ELF-1 (cell line): ENCODE measurements around the gene SLAIN2.

Source experiments
- DNase-seq: peaks from one replicate; pipeline ENCODE4 v3.0.0-alpha.2; 2016; ENCODE audit warnings: low read depth, low spot score

Gene SLAIN2

DNA sequence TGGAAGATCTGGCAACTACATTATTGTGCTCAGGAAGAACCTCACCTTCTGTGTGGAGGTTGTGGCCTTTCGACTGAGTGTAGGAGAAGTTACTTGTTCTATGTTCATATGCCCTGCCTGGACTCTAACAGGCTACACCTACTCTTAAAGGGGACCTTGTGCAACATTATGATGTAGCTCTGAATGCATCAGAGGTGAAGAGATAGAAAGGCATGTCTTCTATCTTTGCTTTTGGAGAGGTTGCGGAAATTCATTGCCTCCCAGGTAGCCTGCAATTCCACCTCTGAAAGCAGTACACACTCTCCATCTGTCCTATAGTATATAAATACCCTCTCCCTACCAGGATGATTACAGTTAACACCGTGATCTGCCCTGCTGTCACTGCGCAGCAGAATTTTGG, 7.1 kb upstream of the SLAIN2 start:
- no peak for DNase-seq

GRCh38 chr4:48334900-48335384, 6.4 kb upstream of the SLAIN2 start:
- no peak for DNase-seq

- no peak for DNase-seq
Observed at GRCh38 chr4:48336146-48336870, 5.0 kb upstream of the SLAIN2 start.

DNA sequence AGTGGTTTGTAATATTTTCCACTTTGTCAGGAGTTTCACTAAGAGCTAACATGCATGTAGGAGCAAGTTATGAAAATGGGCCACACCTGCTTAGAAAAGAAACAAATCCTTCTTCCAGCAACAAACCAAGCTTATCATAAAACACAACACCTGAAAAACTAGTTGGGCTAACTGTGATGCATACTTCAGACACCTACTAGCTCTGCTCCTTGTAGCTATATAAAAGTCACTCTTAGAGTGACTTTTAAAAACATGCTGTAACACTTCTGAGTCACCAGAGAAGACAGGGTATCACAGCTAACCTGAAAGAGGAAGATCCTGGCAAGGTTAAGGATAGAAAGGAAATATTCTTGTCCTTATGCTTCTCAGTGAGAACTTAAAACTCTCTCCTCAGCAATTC, 3.6 kb upstream of the SLAIN2 start:
- no peak for DNase-seq

DNA sequence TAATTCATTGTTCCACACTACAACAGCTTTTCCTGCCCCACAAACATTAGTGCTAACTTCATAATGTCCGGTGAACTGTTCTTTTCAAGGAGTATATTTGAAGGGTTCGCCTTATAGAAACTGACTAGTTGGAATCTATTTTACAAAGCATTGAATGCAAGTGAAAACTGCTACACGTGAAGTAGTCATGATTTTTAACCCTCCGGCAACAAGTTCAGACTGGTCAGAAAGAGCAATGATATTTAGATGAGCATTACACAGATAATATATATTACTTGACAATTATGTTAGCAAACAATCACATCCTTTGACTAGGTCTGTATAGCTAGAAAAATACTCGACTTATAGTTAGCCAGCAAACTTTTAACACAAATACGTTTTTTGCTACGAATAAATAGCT, 1.7 kb upstream of the SLAIN2 start:
- no peak for DNase-seq

- peak; percentile 36 for DNase-seq
Observed at GRCh38 chr4:48340276-48340964, 909 bp upstream of the SLAIN2 start.

DNA sequence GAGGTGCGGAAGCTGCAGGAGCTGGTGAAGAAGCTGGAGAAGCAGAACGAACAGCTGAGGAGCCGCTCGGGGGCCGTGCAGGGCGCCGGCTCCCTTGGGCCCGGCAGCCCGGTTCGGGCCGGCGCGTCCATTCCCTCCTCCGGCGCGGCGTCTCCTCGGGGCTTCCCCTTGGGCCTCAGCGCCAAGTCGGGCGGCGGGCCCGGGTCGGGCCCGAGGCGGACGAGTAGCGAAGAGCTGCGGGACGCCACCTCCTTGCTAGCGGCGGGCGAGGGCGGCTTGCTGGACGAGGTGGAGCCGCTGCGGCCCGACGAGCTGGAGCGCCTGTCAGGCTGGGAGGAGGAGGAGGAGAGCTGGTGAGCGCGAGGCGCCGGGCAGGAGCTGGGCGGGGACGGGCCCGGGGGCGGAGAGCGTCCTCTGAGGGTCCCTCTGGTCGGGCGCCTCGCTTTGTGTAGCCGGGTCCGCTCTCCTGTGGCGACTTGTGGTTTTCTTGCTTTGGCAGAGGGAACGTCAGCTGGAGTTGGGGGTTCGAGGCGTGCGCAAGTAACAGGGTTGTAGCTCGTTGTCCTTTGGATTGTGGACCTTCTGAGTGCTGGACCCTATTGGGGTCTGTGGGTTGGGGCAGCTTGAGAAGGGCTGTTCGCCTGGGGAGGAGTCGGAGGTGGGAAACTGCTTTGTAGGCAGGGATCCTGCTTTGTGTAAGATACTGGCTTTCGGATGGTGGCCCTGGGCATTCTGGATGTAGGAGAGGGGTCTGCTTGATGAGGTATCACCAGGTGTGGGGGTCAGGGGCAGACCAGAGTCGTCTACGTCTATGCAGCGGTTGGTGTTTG, 662 bp downstream of the SLAIN2 start:
- DNase-seq: peak; percentile 81

GRCh38 chr4:48342606-48342880, 1.2 kb downstream of the SLAIN2 start:
- DNase-seq: no peak

GRCh38 chr4:48343035-48343434, 1.7 kb downstream of the SLAIN2 start:
- no peak for DNase-seq

DNA sequence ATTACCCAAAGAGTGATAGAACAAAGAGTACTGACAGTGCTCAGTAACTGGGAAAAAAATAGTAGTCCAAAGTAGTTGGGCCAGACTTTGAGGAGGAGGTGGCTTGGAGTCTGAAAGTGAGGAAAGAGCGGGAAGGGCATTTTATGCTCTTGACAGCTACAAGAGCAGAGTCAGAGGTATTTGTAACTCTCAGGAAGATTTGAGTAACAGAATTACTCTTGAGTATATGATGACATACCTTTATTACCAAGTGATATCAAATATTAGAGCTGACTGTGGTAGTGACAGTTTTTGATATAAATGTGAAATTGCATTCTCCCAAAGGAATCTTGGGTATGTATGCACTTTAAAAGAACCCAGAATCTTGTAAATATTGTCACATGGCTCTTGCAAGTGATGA, 2.2 kb downstream of the SLAIN2 start:
- no peak for DNase-seq

DNA sequence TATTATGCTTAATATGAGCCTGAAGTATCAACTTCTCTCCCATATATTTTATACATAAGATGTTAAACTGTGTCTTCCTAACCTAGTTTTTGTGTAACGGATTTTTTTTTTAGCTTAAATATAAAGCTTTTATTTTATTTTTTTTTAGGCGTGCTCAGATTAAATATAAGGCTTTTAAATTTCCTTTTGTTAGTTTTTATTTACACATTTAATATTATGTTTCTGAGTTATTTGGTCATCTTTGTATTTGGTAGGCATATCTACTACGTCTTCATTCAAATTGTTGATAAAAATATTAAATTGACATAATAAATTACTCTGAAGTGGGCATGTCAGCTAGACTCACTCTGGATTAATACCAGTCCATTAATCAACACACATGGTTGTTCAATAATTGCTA, 4.2 kb downstream of the SLAIN2 start:
- no peak for DNase-seq

DNA sequence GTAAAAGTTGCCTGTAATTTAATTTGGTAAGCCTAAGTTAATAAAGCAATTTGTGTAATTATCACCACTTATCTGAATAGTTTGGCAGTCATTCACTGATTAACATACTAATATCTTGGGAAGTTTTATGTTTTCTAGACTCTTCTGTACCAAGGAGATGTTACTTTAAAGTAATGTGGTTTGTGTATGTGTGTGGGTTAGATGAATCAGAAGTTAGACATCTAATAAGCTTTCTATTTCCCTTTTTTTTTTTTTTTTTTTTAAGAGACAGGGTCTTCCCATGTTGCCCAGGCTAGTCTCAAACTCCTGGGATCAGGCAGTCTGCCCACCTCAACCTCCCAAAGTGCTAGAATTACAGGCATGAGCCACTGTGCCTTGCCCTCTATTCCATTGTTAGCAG, 5.3 kb downstream of the SLAIN2 start:
- DNase-seq: no peak

DNA sequence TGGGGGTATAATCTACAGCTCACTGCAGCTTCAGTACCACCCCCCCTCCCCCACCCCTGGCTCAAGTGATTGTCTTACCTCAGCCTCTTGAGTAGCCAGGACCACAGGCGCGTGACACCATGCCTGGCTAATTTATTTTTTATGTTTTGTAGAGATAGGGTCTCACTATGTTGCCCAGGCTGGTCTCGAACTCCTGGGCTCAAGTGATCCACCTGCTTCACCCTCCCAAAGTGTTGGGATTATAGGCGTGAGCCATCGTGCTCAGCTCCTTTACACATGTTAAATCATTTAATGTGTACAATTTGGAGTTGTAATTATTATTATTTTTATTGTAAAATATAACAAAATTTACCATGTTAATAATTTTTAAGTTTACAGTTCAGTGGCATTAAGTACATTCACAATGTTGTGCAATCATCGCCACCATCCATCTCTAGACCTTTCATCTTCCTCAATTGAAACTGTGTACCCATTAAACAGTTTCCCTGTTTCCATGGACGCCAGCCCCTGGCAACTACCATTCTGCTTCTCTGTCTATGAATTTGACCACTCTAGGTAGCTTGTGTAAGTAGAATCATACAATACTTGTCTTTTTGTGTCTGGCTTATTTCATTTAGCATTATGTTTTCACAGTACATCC, 6.1 kb downstream of the SLAIN2 start:
- no peak for DNase-seq

GRCh38 chr4:48350871-48351270, 9.5 kb downstream of the SLAIN2 start:
- no peak for DNase-seq

GRCh38 chr4:48352793-48353192, 11.5 kb downstream of the SLAIN2 start:
- no peak for DNase-seq

GRCh38 chr4:48356355-48356754, 15.0 kb downstream of the SLAIN2 start:
- DNase-seq: no peak

GRCh38 chr4:48360285-48361011, 19.1 kb downstream of the SLAIN2 start:
- no peak for DNase-seq

GRCh38 chr4:48361012-48361400, 19.7 kb downstream of the SLAIN2 start:
- DNase-seq: no peak

DNA sequence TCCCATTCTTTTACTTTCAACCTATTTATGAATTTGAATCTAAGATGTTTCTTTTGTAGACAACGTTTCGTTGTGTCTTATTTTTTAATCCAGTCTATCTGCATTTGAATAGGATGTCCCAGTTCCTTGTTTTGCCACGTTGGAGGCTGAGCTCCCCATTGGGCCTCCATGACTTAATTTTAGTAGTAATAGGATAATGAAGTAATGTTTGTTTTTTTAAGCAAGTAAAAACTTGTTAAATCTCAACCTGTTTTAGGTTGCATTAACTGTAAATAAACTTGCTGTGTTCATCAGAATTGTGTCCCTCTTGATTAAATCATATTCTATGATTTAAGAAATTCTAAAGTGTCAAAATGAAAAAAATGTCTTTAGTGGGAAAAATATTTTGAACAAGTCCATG, 25.3 kb downstream of the SLAIN2 start:
- no peak for DNase-seq

- no peak for DNase-seq
Observed at GRCh38 chr4:48367016-48367415, 25.7 kb downstream of the SLAIN2 start.

- no peak for DNase-seq
Observed at GRCh38 chr4:48368389-48368788, 27.1 kb downstream of the SLAIN2 start.

- no peak for DNase-seq
Observed at GRCh38 chr4:48369248-48369647, 27.9 kb downstream of the SLAIN2 start.
